PC-9 (cell line): Measurements from ENCODE around the gene EYA4. TPM values are rescaled to one million over a fixed set of nuclear protein-coding genes. Genes with fewer than 3 reads are reported as not detected.

Experiments used
- BruUV-seq: library from RNA; stranded (reverse); fragments of 400-500 nt; replicated peaks from 2 replicates; lab custom pipeline; 2021; lab: Mats Ljungman, UMichigan
- CTCF ChIA-PET: fragments of 300-600 bp; sonication (Branson Sonifier 250); formaldehyde crosslinking; loops from one replicate; lab custom pipeline; 2022; ENCODE audit warnings: antibody characterized with exemption; lab: Charles Lee
- POLR2A ChIA-PET: fragments of 300-600 bp; sonication (Branson Sonifier 250); formaldehyde crosslinking; loops from one replicate; lab custom pipeline; 2022; ENCODE audit warnings: antibody characterized with exemption; ENCODE audit not compliant: unreplicated experiment; lab: Charles Lee
- DNase-seq, 2 experiments: peaks; one replicate each; pipeline versions ENCODE4 v3.0.0 to v3.0.0-alpha.2; 2015 to 2022; ENCODE audit warnings: mixed read lengths in 1 of 2
- H2AFZ ChIP-seq: fragments of 200-600 bp; sonication (generic); 2 replicates; pipeline ENCODE4 v1.8.1; 2017; ENCODE audit warnings: antibody characterized with exemption
- H3F3A ChIP-seq: fragments of 200-600 bp; sonication (generic); 2 replicates; pipeline ENCODE4 v1.8.1; 2017; ENCODE audit warnings: antibody characterized with exemption, mild to moderate bottlenecking, low read depth; ENCODE audit not compliant: insufficient read depth
- H3K27ac ChIP-seq: fragments of 200-600 bp; sonication (generic); 2 replicates; pipeline ENCODE4 v1.6.1; 2016; ENCODE audit warnings: mixed run types
- H3K27me3 ChIP-seq: fragments of 200-600 bp; sonication (generic); 2 replicates; pipeline ENCODE4 v1.6.1; 2016; ENCODE audit warnings: low read depth, mixed run types; ENCODE audit not compliant: insufficient read depth
- H3K36me3 ChIP-seq: fragments of 200-600 bp; sonication (generic); 2 replicates; pipeline ENCODE4 v1.6.1; 2016; ENCODE audit warnings: low read depth, mixed run types
- H3K4me1 ChIP-seq: fragments of 200-600 bp; sonication (generic); replicated peaks from 2 replicates; pipeline ENCODE4 v1.6.1; 2016; ENCODE audit warnings: mixed run types; ENCODE audit not compliant: insufficient read depth
- H3K4me2 ChIP-seq: fragments of 200-600 bp; sonication (generic); 2 replicates; pipeline ENCODE4 v1.6.1; 2017; ENCODE audit warnings: mixed run types
- H3K4me3 ChIP-seq: fragments of 200-600 bp; sonication (generic); 2 replicates; pipeline ENCODE4 v1.6.1; 2016; ENCODE audit warnings: mixed run types
- H3K79me2 ChIP-seq: fragments of 200-600 bp; sonication (generic); 2 replicates; pipeline ENCODE4 v1.6.1; 2017; ENCODE audit warnings: low read depth, mixed run types
- H3K9me2 ChIP-seq: fragments of 200-600 bp; sonication (generic); 2 replicates; pipeline ENCODE4 v1.8.1; 2017; ENCODE audit warnings: mild to moderate bottlenecking; ENCODE audit not compliant: insufficient read depth
- H3K9me3 ChIP-seq: fragments of 200-600 bp; sonication (generic); 2 replicates; pipeline ENCODE4 v1.8.1; 2016; ENCODE audit warnings: low read depth; ENCODE audit not compliant: insufficient read depth
- H4K20me1 ChIP-seq: fragments of 200-600 bp; sonication (generic); 2 replicates; pipeline ENCODE4 v1.8.1; 2017; ENCODE audit not compliant: insufficient read depth
- EZH2 ChIP-seq: fragments of 200-600 bp; sonication (generic); IDR thresholded peaks from 2 replicates; pipeline ENCODE4 v1.8.0; 2017; ENCODE audit warnings: antibody characterized with exemption, low read depth
- intact Hi-C: fragments of 100-400 bp; cut with micrococcal nuclease; formaldehyde crosslinking; loops from one replicate; pipeline ENCODE4 v1.10.0; 2022; ENCODE audit not compliant: unreplicated experiment
- total RNA-seq: library from RNA; stranded (reverse); gene quantifications from 2 replicates; pipeline ENCODE4 v1.2.3, GENCODE V29; 2021
- TF ChIP-seq, protein P1 (sequence below): fragments of 200-600 bp; sonication (generic); conservative IDR thresholded peaks from 2 replicates; pipeline ENCODE4 v1.6.1; 2017; ENCODE audit warnings: mixed run types, antibody characterized with exemption, mild to moderate bottlenecking, moderate library complexity

Gene EYA4
- total RNA-seq, 1 experiment from 2014 or later: 9.8 TPM

DNA sequence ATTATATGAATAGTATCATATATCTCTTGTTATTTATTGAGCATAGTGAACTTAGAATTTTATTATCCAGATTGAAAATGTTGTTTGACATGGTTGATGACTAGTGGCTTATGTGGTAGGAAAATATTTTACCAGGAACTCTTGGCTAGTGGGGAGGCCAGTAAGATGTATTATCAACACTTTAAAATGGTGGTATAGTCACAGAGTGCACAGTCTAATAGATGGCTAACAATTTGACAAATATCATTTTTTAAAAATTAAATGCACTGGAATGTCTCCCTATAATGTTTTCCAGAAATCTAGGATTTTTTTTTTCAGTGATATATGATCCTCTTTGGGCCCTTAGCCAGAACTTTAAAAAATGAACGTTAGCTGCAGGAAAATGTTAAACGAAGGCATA is 26.9 kb upstream of the EYA4 start:
- Histone ChIP-seq H3K9me3 (no peaks in the 10 kb centered on the region), H3K4me2 (no peak overlapping the region), H3K27me3 (no peaks in the 10 kb centered on the region), H2AFZ (no peak overlapping the region), H4K20me1 (no peaks in the 10 kb centered on the region), H3K36me3 (no peaks in the 10 kb centered on the region), H3K9me2 (0 out of 2 replicates have a peak, but pooled peaks cover 6% of the 10 kb centered on the region), H3K27ac (no peak overlapping the region), H3K4me1 (no peaks in the 10 kb centered on the region), H3K79me2 (no peaks in the 10 kb centered on the region), H3F3A (no peaks in the 10 kb centered on the region), H3K4me3 (no peak overlapping the region)
- BruUV-seq: no TSS peak
- no peak for DNase-seq
- ChIA-PET CTCF (no interaction called here), POLR2A (interaction anchor here (0.7 kb wide), 1 partner anchor 24 kb away, joined by 6 read pairs; no protein-coding TSS in a partner anchor)
- intact Hi-C loops: no loop called here
- TF ChIP-seq, protein P1, sequence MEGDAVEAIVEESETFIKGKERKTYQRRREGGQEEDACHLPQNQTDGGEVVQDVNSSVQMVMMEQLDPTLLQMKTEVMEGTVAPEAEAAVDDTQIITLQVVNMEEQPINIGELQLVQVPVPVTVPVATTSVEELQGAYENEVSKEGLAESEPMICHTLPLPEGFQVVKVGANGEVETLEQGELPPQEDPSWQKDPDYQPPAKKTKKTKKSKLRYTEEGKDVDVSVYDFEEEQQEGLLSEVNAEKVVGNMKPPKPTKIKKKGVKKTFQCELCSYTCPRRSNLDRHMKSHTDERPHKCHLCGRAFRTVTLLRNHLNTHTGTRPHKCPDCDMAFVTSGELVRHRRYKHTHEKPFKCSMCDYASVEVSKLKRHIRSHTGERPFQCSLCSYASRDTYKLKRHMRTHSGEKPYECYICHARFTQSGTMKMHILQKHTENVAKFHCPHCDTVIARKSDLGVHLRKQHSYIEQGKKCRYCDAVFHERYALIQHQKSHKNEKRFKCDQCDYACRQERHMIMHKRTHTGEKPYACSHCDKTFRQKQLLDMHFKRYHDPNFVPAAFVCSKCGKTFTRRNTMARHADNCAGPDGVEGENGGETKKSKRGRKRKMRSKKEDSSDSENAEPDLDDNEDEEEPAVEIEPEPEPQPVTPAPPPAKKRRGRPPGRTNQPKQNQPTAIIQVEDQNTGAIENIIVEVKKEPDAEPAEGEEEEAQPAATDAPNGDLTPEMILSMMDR: no peak
- TF ChIP-seq EZH2: no peak

DNA sequence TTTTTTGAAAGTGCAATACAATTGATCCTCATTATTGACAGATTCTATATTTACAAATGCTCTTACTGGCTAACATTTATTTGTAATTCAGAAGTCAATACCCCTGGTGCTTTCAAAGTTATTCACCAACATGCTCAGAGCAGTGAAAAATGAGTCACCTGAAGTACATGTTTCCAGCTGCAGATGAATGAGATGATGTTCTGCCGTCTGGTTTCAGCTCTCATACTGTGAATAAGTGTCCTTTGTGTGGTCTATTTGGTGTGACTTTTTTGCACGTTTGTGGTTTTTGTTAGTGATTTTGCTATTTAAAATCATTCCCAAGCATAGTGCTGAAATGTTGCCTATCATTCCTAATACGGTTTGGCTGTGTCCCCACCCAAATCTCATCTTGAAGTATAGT is 22.3 kb upstream of the EYA4 start:
- intact Hi-C loops: no loop called here
- Histone ChIP-seq H3K4me2 (no peak overlapping the region), H4K20me1 (no peaks in the 10 kb centered on the region), H3K36me3 (no peaks in the 10 kb centered on the region), H3K4me3 (no peak overlapping the region), H3F3A (no peaks in the 10 kb centered on the region), H3K9me3 (0 out of 2 replicates have a peak, but pooled peaks cover 5% of the 10 kb centered on the region), H3K27me3 (no peaks in the 10 kb centered on the region), H3K9me2 (no peaks in the 10 kb centered on the region), H3K27ac (no peak overlapping the region), H2AFZ (no peak overlapping the region), H3K4me1 (no peaks in the 10 kb centered on the region), H3K79me2 (no peaks in the 10 kb centered on the region)
- BruUV-seq: no TSS peak
- no peak for TF ChIP-seq EZH2
- TF ChIP-seq, protein P1: no peak
- ChIA-PET POLR2A (no interaction called here), CTCF (no interaction called here)
- DNase-seq: no peak

GRCh38 chr6:133223452-133224029 is 17.6 kb upstream of the EYA4 start:
- no peak for TF ChIP-seq EZH2
- TF ChIP-seq, protein P1: no peak

More at GRCh38 chr6:133223452-133224029, 17.6 kb upstream of the EYA4 start:
- Histone ChIP-seq H3K79me2 (no peaks in the 10 kb centered on the region), H3F3A (no peaks in the 10 kb centered on the region), H3K4me3 (no peak overlapping the region), H3K4me1 (no peaks in the 10 kb centered on the region), H4K20me1 (no peaks in the 10 kb centered on the region), H3K4me2 (no peak overlapping the region), H3K9me2 (no peaks in the 10 kb centered on the region), H3K27me3 (no peaks in the 10 kb centered on the region), H2AFZ (no peak overlapping the region), H3K9me3 (0 out of 2 replicates have a peak, but pooled peaks cover 5% of the 10 kb centered on the region), H3K36me3 (no peaks in the 10 kb centered on the region), H3K27ac (no peak overlapping the region)
- POLR2A ChIA-PET: no interaction called here
- no peak for DNase-seq
- intact Hi-C loops: no loop called here
- CTCF ChIA-PET: no interaction called here
- no TSS peak for BruUV-seq
